HuH-7.5 (cell line): ENCODE results near the gene FAM3D.

Experiments
- DNase-seq: peaks from one replicate; pipeline ENCODE4 v3.0.0; 2011; ENCODE audit warnings: low spot score

The FAM3D gene

GRCh38 chr3:58594117-58594516, 72.5 kb downstream of the FAM3D start:
- no peak for DNase-seq

- DNase-seq: no peak
Measured at GRCh38 chr3:58591517-58592510, 74.8 kb downstream of the FAM3D start.

GRCh38 chr3:58588030-58588614, 78.5 kb downstream of the FAM3D start:
- DNase-seq: peak; percentile 24

- no peak for DNase-seq
Measured at GRCh38 chr3:58586776-58587192, 79.8 kb downstream of the FAM3D start.

- DNase-seq: no peak
Measured at GRCh38 chr3:58585994-58586393, 80.6 kb downstream of the FAM3D start.

GRCh38 chr3:58585005-58585786, 81.4 kb downstream of the FAM3D start:
- peak; percentile 81 for DNase-seq

GRCh38 chr3:58584690-58585004, 81.9 kb downstream of the FAM3D start:
- DNase-seq: no peak
